Kidney glomerular epithelial cell (primary cell): ENCODE data around the gene ZNF44.

Experiments used
- DNase-seq: peaks from one replicate; lab custom pipeline; 2025; lab: John Stamatoyannopoulos, UW

ZNF44 gene

GRCh38 chr19:12261554-12261953, 33.1 kb downstream of the ZNF44 start:
- DNase-seq: no peak

- no peak for DNase-seq
Observed at GRCh38 chr19:12260861-12261260, 33.8 kb downstream of the ZNF44 start.

- DNase-seq: no peak
Observed at GRCh38 chr19:12260236-12260635, 34.4 kb downstream of the ZNF44 start.

GRCh38 chr19:12255372-12255771, 39.3 kb downstream of the ZNF44 start:
- DNase-seq: no peak

- DNase-seq: no peak
Observed at GRCh38 chr19:12247644-12248222, 47.0 kb downstream of the ZNF44 start.

- DNase-seq: no peak
Observed at GRCh38 chr19:12244370-12244769, 50.3 kb downstream of the ZNF44 start.

- DNase-seq: no peak
Observed at GRCh38 chr19:12237143-12237839, 57.4 kb downstream of the ZNF44 start.

- no peak for DNase-seq
Observed at GRCh38 chr19:12232961-12233360, 61.7 kb downstream of the ZNF44 start.

GRCh38 chr19:12230751-12231733, 63.6 kb downstream of the ZNF44 start:
- DNase-seq: no peak

- DNase-seq: no peak
Observed at GRCh38 chr19:12229990-12230389, 64.7 kb downstream of the ZNF44 start.

GRCh38 chr19:12224676-12225075, 70.0 kb downstream of the ZNF44 start:
- DNase-seq: no peak

GRCh38 chr19:12222980-12223630, 71.6 kb downstream of the ZNF44 start:
- DNase-seq: no peak
